Caco-2 (cell line): Measurements from ENCODE around the gene PLPPR3. TPM values are rescaled to one million over a fixed set of nuclear protein-coding genes. Genes with fewer than 3 reads are reported as not detected.

Source experiments
- BruUV-seq: library from RNA; stranded (reverse); fragments of 400-500 nt; replicated peaks from 2 replicates; lab custom pipeline; 2021; lab: Mats Ljungman, UMichigan
- CTCF ChIA-PET: fragments of 300-600 bp; sonication (Branson Sonifier 250); formaldehyde crosslinking; loops from one replicate; lab custom pipeline; 2022; ENCODE audit warnings: antibody characterized with exemption; lab: Charles Lee
- POLR2A ChIA-PET: fragments of 300-600 bp; sonication (Branson Sonifier 250); formaldehyde crosslinking; loops from one replicate; lab custom pipeline; 2022; ENCODE audit warnings: antibody characterized with exemption; lab: Charles Lee
- DNase-seq, 2 experiments: peaks; one replicate each; pipeline versions ENCODE4 v3.0.0 to v3.0.0-alpha.2; 2020 to 2022
- H3K27me3 ChIP-seq: replicated peaks from 2 replicates; pipeline ENCODE4 v1.6.0; 2011; ENCODE audit warnings: low read length; ENCODE audit not compliant: control insufficient read depth, insufficient read depth
- H3K36me3 ChIP-seq: 2 replicates; pipeline ENCODE4 v1.5.1; 2011; ENCODE audit warnings: low read length; ENCODE audit not compliant: control insufficient read depth, insufficient read depth
- H3K4me1 ChIP-seq: fragments of 250-450 bp; sonication (Bioruptor Pico); 2 replicates; pipeline ENCODE4 v1.5.1; 2020; ENCODE audit warnings: mild to moderate bottlenecking
- H3K4me3 ChIP-seq: 2 replicates; pipeline ENCODE4 v1.5.1; 2011; ENCODE audit warnings: low read depth, mild to moderate bottlenecking, control low read depth, low read length
- H3K9me3 ChIP-seq: fragments of 250-450 bp; sonication (Bioruptor Pico); 2 replicates; pipeline ENCODE4 v1.5.1; 2020; ENCODE audit warnings: mild to moderate bottlenecking, moderate library complexity
- H3K27ac Mint-ChIP-seq: one replicate; pipeline ENCODE4 v1.8.0; 2022; ENCODE audit warnings: mixed read lengths; ENCODE audit not compliant: unreplicated experiment
- H3K27me3 Mint-ChIP-seq: one replicate; pipeline ENCODE4 v1.8.0; 2022; ENCODE audit warnings: mixed read lengths; ENCODE audit not compliant: insufficient read depth, unreplicated experiment
- H3K36me3 Mint-ChIP-seq: one replicate; pipeline ENCODE4 v1.8.0; 2022; ENCODE audit warnings: mild to moderate bottlenecking, mixed read lengths; ENCODE audit not compliant: insufficient read depth, unreplicated experiment
- H3K4me1 Mint-ChIP-seq: one replicate; pipeline ENCODE4 v1.8.0; 2022; ENCODE audit warnings: low read depth, mixed read lengths; ENCODE audit not compliant: unreplicated experiment
- H3K4me3 Mint-ChIP-seq: one replicate; pipeline ENCODE4 v1.8.0; 2022; ENCODE audit warnings: mild to moderate bottlenecking, moderate library complexity, mixed read lengths; ENCODE audit not compliant: unreplicated experiment
- H3K9me3 Mint-ChIP-seq: one replicate; pipeline ENCODE4 v1.8.0; 2022; ENCODE audit warnings: mixed read lengths; ENCODE audit not compliant: unreplicated experiment
- CTCF ChIP-seq, 2 experiments: fragments of 200-600 bp in 1 of 2; IDR thresholded peaks; 1 replicate in 1 of 2; 2 replicates in 1 of 2; pipeline versions ENCODE4 v1.5.1 to v1.8.0; 2011 to 2022; ENCODE audit warnings: antibody characterized with exemption in 1 of 2, control low read depth in 1 of 2, inconsistent platforms in 1 of 2, low read depth in 1 of 2, low read length in 1 of 2, mild to moderate bottlenecking in 1 of 2, moderate library complexity in 1 of 2; ENCODE audit not compliant: insufficient read depth in 1 of 2, severe bottlenecking in 1 of 2, unreplicated experiment in 1 of 2
- intact Hi-C: fragments of 100-400 bp; cut with micrococcal nuclease; formaldehyde crosslinking; loops from one replicate; pipeline ENCODE4 v1.10.0; 2022; ENCODE audit not compliant: unreplicated experiment
- total RNA-seq: library from RNA; stranded (reverse); gene quantifications from 2 replicates; pipeline ENCODE4 v1.2.3, GENCODE V29; 2022

PLPPR3 gene
- total RNA-seq, 1 experiment from 2014 or later = 7.1 TPM

- POLR2A ChIA-PET = interaction anchor here (0.5 to 1.0 kb wide), 2 partner anchors 43 to 45 kb away, joined by 3 to 4 read pairs; no protein-coding TSS in a partner anchor
- DNase-seq = peak; percentile 99 to 100
- intact Hi-C loops = no loop called here
Measured at GRCh38 chr19:796692-797527, 24.8 kb downstream of the PLPPR3 start, which contains the start of gene PTBP1. Gene PTBP1 (plus strand): TSS chr19:797452. CDS start chr19:797498, 46 bp downstream.

GRCh38 chr19:795691-796581, 25.8 kb downstream of the PLPPR3 start:
- Histone ChIP-seq H3K9me3 (no peaks in the 10 kb centered on the region), H3K27me3 (no peaks in the 10 kb centered on the region), H3K4me3 (peak overlapping the region; percentile 87), H3K4me1 (peaks cover 21% of the 10 kb centered on the region), H3K36me3 (peaks cover 4% of the 10 kb centered on the region)
- Mint-ChIP-seq H3K27ac (no peak overlapping the region), H3K9me3 (no peaks in the 10 kb centered on the region), H3K27me3 (no peaks in the 10 kb centered on the region), H3K4me1 (peaks cover 17% of the 10 kb centered on the region), H3K4me3 (peak overlapping the region; percentile 90), H3K36me3 (peaks cover 74% of the 10 kb centered on the region)
- no peak for TF ChIP-seq CTCF (IDR thresholded peaks at IDR 0.05; ENCODE audit: insufficient read depth in 1 of 2, low read depth in 1 of 2, low read length in 1 of 2, severe bottlenecking in 1 of 2, unreplicated experiment in 1 of 2)
- DNase-seq = no peak
- ChIA-PET CTCF (no interaction called here), POLR2A (interaction anchor here (0.5 kb wide), 2 partner anchors 43 to 59 kb away, joined by 3 to 4 read pairs; no protein-coding TSS in a partner anchor)
- BruUV-seq = no TSS peak
- intact Hi-C loops = no loop called here

More at GRCh38 chr19:796692-797527, 24.8 kb downstream of the PLPPR3 start, which contains the start of gene PTBP1:
- H3K36me3 ChIP-seq = peaks cover 10% of the 10 kb centered on the region
- H3K4me3 Mint-ChIP-seq = peak within 1 kb of the TSS; percentile 90
- H3K4me3 ChIP-seq = peak within 1 kb of the TSS; percentile 97
- H3K36me3 Mint-ChIP-seq = peaks cover 78% of the 10 kb centered on the region
- peaks cover 31% of the 10 kb centered on the region for H3K4me1 ChIP-seq
- BruUV-seq = TSS peak; percentile 57
- peak within 1 kb of the TSS; percentile 93 for H3K27ac Mint-ChIP-seq
- H3K9me3 ChIP-seq = no peaks in the 10 kb centered on the region
- TF ChIP-seq CTCF (IDR thresholded peaks at IDR 0.05; ENCODE audit: insufficient read depth in 1 of 2, low read depth in 1 of 2, low read length in 1 of 2, severe bottlenecking in 1 of 2, unreplicated experiment in 1 of 2) = no peak
- no peaks in the 10 kb centered on the region for H3K9me3 Mint-ChIP-seq
- peaks cover 17% of the 10 kb centered on the region for H3K4me1 Mint-ChIP-seq
- H3K27me3 Mint-ChIP-seq = no peaks in the 10 kb centered on the region
- no peaks in the 10 kb centered on the region for H3K27me3 ChIP-seq
- CTCF ChIA-PET = no interaction called here
